Fibroblast of skin of right biceps (primary cell): ENCODE data around the gene RBM25.
"Not testable (repeated sequence)": the region's sequence is repeated elsewhere in the genome, so short reads cannot be mapped to it uniquely, and the experiment has no call there.

Source experiments
- DNase-seq: peaks from one replicate; pipeline ENCODE4 v3.0.0-alpha.2; 2013

RBM25 gene

DNA sequence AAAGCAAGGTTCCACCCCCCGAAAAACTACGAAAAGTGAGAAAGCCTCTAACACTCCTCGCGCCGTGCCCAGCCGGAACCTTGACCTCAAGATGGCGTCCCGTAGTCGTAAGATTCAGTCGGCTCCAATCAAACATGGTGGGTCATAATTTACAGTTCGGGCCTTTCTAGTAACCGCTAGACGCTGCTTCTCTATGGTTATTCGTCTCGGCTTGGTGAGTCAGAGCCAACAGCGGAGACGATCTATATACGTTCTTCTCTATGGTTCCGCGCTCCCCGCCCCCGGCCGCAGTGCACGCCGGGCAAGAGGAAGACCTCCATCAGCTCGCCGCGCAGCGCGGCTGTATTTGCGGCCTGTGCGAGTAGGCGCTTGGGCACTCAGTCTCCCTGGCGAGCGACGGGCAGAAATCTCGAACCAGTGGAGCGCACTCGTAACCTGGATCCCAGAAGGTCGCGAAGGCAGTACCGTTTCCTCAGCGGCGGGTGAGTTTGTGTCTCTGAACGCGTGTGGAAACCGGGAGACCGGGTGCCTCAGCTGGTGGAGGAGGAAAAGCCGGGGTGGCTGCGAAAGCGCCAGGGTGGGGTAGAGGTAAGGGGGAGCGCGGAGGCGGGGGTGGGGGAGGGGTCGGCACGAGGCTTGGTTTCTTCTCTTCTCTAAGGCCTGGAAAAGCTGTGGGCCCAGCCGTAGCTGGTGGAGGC is at the start of gene RBM25:
Gene RBM25 (plus strand): TSS at position 311 of the 698 bp plus-strand sequence. CDS start 13,108 bp downstream, outside the sequence.
- DNase-seq, result peak; percentile 99

DNA sequence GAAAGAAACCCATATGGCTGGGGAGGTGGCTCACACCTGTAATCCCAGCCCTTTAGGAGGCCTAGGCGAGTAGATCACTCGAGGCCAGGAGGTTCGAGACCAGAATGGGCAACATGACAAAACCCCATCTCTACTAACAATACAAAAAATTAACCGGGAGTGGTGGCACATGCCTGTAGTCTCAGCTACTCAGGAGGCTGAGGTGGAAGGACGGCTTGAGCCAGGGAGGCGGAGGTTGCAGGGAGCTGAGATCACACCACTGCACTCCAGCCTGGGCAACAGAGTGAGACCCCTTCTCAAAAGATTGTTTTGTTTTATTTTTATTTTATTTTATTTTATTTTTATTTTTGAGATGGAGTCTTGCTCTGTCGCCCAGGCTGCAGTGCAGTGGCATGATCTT is 47.1 kb upstream of the RBM25 start:
- DNase-seq, result not testable (repeated sequence)

DNA sequence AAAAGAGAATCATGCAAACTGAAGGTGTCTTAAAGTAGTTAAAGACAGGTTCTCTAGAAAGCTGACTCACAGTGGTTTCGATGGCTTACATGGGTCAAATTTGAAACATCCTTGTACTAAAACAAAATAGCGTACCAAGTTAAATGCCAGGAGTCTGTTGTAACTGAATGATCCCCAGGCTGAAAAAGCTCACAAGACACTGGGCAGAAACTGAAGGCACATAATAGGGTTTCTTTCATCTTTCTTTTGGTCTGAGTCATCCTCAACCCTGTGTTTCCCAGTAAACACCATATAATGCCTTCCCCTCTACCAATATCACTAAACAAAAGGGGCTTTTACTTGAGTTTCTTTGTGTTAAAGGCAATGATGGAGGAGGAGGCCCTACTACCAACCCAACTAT is 44.2 kb upstream of the RBM25 start:
- DNase-seq, result no peak

DNA sequence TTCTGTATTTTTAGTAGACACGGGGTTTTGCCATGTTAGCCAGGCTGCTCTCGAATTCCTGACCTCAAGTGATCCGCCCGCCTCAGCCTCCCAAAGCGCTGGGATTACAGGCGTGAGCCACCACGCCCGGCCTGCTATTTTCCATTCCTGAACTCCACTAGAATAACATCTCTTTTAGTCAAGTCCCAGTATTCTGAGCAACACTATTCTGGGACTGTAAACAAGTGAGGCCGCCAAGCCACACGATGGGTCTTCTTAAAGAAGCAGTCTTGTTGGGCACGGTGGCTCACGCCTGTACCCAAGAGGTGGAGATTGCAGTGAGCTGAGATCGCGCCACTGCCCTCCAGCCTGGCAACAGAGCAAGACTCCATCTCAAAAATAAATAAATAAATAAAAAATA is 42.8 kb upstream of the RBM25 start:
- DNase-seq, result not testable (repeated sequence)

DNA sequence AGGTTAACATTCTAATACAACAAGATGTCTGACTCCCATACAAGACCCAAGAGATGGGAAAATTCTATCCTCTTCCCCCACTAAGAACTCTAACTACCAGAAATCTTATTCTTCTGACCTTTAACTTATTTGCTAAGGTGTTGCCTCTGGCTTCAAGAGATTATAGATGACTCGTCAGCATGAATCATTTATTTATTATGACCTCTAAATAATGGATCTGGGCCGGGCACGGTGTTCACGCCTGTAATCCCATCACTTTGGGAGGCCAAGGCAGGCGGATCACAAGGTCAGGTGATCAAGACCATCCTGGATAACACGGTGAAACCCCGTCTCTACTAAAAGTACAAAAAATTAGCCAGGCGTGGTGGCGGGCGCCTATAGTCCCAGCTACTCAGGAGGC is 42.3 kb upstream of the RBM25 start:
- DNase-seq, result not testable (repeated sequence)

DNA sequence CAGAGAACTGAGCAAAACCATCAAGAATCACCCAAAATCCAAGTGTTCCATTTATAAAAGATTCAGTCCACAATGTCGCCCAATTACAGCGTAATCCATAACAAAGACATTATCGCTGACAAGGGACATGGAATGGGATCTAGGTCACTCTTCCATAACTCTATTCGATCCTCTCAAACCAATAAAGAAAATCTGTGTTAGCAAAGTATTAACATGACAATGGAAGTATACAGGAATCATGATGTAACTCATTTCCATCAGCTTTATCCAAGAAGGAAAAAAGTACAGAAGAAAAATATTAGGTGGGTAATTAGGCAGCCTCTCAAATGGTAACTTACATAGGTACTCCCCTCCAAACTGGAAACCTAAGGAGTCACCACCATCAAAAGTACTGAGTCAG is 36.3 kb upstream of the RBM25 start:
- DNase-seq, result no peak

DNA sequence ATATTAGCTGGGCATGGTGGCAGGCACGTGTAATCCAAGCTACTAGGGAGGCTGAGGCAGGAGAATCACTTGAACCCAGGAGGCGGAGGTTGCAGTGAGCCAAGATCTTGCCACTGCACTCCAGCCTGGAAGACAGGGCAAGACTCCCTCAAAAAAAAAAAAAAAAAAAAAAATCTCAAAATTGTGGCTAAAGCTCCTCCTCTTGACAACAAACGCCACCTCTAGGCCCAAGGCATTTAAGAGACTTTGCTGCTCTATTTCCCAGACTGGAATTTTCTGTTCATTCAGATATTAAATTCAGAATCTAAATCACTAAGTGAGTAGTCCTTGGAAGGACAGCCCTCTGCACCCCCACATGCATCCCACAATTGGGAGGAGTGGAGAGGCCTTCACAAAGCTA is 32.8 kb upstream of the RBM25 start:
- DNase-seq, result peak; percentile 8

DNA sequence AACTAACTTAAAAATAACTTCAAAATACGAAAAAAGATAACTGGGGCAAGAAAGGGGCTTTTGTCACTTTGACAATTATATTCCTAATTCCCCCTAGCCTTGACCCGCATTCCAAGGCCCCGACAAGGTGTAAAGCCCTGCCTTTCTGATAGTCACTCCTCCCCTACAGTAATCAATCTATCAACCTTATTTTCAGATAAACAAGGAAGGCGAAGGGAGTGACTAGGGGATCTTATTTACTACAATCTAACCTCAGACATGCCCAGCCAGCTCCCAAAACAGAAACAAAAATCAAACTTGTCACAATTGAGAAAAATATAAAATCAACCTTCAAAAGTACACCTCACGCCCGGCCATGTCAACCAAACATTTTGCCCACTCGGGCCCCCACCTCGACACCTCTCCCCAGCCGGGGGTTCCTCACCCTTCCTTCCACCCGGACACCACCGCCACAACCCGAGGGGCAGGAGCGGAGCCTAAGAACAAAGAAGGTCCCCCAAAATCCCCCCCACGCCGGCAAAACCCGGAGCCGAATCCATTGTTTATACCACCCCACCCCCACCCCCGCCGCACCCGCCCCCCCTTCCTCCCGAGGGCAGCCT is 32.0 kb upstream of the RBM25 start:
- DNase-seq, result no peak

DNA sequence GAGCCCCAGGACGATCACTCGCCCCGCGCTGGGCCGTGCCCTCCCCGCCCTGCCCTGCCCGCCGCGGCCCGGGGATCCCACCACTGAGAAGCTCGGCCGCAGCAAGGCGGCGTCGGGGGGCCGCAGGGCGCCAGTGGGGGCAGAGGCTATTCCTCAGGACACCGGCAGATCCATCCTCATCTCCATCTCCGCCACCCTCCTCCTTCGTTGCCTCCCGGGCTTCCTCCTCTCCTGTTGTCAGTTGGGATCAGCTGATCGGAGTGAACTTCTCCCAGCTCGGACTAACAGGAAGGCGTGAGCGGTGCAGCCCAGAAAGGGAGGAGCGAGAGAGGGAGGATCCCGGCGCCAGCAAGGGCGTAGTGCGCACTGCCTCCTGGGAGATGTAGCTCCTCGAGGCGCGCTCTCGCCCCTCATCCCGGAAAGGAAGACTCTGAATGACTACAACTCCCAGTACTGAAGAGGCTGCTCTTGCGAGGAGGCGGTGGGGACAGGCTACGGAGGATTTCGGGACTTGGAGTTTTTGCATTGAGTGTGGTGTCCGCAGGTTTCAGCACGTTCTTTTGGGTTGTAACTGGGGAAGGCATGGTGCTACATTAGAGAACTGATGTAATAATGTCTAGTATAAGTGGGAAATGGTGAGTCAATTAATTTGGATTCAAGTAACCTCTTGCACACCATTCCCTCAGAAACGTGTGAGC is 31.3 kb upstream of the RBM25 start, which contains the start of gene ZFYVE1:
Gene ZFYVE1 (minus strand): TSS at position 262 of the 698 bp plus-strand sequence. CDS start 2,598 bp downstream, outside the sequence.
- peak; percentile 99 for DNase-seq

DNA sequence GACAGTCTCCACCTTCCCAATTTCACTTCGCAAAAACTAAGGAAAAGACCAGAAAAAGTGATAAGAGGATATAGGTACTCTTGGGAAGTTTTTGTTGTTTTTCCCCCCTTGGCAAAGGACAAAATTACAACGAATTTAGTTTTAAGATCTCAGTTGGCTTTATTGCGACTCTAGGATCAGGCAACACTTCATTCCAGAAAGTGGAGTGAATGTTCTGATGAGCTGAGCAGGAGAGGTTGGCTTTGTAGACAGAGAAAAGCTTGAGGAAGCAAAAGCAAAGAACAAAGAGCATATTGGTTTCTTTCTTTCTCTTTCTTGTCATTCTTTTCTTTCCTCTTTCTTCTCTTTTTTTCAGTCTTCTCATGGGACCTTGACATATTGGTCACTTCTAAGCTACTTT is 30.8 kb upstream of the RBM25 start:
- DNase-seq, result no peak

DNA sequence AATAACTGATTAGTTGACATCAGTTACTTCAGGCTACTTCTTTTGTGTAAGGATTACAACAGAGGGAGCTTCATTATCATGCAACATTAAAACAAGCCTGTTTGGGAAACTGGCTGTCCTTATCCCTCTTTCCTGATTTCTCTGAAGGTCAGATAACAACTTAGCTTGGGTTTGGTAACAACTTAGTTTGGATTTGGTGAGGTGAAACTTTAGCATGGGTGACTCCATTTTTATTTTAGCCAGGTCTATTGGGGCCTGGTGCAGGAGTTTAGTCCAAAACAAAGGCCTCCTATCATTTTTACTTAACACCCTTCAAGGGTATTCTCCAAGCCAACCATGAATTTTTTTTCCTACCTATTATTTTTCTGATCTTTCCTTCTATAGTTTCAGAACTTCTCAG is 30.4 kb upstream of the RBM25 start:
- no peak for DNase-seq

DNA sequence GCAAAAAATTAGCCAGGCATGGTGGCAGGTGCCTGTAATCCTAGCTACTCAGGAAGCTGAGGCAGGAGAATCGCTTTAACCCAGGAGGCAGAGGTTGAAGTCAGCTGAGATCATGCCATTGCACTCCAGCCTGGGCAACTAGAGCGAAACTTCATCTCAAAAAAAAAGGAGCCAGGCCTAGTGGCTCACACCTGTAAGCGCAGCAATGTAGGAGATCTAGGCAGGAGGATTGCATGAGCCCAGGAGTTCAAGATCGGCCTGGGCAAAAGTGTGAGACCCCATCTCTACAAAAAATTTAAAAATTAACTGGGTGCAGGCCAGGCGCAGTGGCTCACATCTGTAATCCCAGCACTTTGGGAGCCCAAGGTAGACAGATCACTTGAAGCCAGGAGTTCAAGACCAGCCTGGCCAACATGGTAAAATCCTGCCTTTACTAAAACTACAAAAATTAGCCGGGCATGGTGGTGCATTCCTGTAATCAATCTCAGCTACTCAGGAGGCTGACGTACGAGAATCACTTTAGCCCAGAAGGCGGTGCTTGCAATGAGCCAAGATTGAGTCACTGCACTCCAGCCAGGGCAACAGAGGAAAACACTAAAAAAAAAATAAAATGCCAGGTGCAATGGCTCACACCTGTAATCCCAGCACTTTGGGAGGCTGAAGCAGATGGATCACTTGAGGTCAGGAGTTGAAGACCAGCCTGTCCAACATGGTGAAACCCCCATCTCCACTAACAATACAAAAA is 21.5 kb upstream of the RBM25 start:
- DNase-seq, result not testable (repeated sequence)

DNA sequence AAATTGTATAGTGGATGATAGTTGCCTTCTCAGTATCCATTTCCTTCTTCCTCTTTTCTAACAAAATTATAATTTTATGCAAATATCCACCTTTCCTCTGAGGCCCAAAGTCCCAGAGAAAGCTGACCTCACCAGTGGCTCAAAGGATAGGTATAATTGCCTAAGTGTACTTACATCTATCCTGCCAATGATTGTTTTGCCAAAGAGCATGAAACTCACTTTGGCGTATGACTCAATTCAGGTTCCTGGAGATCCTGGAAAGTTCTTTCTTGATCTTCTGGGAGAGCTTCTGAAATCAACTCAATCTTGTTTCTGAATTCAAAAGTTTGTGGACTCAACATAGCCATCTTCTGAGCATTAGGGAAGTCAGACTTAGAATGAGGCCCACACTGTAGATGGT is 10.5 kb upstream of the RBM25 start:
- DNase-seq, result no peak

DNA sequence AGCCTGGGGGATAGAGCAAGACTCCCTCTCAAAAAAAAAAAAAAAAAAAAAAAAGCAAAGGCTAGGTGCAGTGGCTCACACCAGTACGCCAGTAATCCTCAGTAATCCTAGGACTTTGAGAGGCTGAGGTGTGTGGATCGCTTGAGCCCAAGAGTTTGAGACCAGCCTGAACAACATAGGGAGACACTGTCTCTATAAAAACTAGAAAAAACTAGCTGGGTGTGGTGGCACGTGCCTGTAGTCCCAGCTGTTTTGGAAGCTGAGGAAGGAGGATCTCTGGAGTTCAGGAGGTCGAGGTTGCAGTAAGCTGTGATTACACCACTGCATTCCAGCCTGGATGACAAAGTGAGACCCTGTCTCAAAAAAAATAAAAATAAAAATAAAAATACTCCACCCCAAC is 8.9 kb upstream of the RBM25 start:
- DNase-seq, result no peak

DNA sequence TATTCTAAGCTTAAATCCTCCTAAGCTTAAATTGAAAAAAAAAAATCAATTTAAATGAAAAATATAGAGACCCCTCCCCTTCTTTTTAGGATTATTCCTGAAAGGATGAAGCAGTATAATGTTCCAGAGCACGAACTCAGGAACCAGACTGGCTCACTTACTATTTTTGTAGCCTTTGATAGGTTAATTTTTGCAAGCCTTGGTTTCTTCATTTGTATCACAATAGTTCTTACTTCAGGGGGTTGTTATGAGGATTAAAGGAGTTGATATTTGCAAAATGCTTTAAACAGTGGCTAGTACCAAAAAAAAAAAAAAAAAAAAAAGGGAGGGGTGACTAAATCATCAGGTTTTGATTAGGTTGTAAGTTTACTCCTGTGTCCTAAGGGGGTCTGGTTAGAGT is 3.1 kb upstream of the RBM25 start:
- DNase-seq, result no peak

DNA sequence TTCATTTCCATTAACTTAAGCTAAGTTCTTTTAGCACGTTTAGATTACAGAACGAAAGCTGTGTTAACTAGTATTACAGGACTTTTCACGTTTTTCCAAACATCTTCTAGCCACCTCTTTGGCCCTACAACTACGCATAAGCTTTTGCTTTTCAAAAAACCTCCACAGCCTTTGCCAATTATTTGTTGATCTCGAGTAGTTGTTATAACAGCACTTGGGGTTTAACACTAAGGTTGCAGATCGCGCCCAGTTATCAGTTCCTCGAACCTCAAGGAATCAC is 450 bp upstream of the RBM25 start:
- no peak for DNase-seq

DNA sequence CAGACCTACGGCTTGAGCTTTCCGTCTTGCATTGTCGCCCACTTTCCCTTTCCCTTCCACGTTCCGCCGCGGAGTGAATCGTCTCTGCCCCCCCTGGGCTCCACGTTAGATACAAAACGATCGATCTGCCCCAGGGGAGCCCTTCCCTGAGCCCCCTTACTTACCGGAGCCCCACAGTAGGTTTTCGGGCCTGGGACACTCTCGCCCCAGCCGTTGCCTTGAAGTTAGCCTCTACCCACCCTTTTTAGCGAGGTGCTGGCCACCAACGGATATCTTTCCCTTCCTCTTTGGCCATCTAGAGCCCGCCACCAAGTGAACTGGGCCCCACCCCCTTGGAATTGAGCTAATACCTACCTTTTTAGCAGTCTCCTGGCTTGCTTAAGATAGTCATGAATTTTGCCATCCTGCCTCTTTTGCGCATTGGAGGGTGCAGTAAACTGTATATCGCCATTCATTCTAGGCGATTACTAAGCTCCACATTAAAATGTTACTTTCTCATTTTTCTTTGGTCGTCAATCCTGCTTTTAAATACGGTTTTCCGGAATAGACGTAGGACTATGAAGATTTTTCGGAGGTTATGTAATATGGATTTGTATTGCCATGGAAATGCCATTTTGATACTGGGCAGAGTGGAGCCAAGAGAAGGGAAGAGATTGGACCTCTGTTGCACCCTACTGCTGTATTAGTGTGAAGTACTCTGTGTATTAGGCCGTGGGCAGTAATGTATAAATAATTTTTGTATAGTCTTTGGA is 764 bp downstream of the RBM25 start:
- peak; percentile 23 for DNase-seq

DNA sequence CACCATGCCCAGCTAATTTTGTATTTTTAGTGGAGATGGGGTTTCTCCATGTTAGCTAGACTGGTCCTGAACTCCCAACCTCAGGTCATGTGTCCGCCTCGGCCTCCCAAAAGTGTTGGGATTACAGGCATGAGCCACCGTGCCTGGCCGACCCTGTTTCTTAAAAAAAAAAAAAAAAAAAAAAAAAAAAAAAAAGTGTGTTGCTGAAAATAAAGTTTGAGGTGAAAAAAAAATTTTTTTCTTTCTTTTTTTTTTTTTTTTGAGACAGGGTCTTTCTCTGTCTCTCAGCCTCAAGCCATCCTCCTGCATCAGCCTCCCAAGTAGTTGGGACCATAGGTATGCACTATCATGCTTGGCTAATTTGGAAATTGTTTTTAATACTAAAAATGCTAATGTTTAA is 11.3 kb downstream of the RBM25 start:
- no peak for DNase-seq

DNA sequence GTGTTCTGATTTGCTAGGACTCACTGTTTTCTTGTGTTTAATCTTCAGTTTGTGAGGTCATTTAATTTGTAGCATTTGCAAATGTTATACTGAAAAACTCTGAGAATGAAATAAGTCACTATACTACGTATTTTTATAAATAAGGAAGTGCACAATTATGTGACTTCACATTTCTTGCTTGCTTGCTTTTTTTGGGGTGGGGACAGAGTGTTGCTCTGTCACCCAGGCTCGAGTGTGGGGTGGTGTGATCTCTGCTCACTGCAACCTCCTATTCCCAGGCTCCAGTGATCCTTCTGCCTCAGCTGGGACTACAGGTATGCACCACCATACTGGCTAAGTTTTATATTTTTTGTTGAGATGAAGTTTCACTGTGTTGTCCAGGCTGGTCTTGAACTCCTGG is 32.7 kb downstream of the RBM25 start:
- DNase-seq, result no peak

DNA sequence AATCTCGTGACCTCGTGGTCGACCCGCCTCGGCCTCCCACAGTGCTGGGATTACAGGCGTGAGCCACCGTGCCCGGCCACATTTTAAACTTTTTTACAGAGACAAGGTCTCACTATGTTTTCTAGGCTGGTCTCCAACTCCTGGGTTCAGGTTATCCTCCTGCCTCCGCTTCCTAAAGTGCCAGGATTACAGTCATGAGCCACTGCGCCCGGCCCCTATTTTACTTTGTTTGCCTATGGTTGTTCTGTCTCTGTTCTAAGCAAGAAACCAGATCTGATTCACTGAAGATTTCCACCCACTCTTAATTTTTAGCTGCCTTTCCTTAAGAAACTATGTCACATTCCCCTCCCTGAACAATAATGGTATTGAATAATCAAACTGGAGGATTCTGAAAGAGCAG is 39.1 kb downstream of the RBM25 start:
- no peak for DNase-seq

DNA sequence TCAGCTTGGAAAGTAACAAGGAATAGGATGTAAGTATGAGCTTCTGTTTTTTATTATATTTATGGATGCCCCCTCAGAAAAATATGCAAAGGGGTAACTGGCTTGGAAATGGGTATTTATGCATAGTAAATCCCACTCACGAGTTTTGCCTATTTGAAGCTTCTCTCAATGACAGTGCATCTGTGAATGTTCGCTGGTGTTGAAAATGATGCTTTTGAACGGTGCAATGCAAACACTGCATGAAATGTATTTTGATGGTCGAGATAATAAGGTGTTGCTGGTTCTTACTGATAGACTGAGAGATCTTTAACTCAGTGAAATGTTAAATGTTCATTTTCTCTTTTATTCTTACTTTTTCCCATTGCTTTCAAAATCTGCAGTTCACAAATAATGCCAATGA is 42.0 kb downstream of the RBM25 start:
- DNase-seq, result no peak

DNA sequence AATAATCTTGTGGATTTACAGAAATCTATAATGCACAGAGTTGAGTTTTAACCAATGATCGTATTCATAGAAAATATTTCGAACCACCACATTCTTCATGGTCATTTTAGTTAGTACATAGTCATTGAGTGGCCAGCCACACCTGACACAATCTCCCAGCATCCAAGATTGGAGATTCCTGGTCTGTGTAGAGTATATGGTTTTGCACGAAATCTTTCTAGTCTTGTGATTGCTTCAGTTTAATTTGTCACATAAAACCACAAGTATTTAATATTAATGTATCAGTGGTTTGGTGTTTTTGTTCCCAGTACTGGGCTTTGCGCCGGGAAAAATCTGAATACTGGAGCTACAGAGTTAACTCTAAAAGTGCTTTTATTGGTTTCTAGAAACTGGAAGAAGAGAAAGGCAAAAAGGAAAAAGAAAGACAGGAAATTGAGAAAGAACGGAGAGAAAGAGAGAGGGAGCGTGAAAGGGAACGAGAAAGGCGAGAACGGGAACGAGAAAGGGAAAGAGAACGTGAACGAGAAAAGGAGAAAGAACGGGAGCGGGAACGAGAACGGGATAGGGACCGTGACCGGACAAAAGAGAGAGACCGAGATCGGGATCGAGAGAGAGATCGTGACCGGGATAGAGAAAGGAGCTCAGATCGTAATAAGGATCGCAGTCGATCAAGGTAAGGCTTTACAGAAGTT is 44.6 kb downstream of the RBM25 start:
- DNase-seq, result no peak
